Astrocyte (in vitro differentiated cells and primary cell): ENCODE data around the gene PTPRT. TPM values are rescaled to one million over a fixed set of nuclear protein-coding genes. Genes with fewer than 3 reads are reported as not detected.

Experiments used
- DNase-seq: peaks from one replicate; pipeline ENCODE4 v3.0.0-alpha.2; 2010; ENCODE audit warnings: low read depth
- FAIRE-seq: peaks from 2 replicates; lab custom pipeline; 2011; peaks lifted over from hg19 to GRCh38; lab: Jason Lieb, UNC
- H2AFZ ChIP-seq: 2 replicates; pipeline ENCODE4 v1.6.0; 2012; ENCODE audit warnings: low read depth, low read length, inconsistent platforms
- H3K27ac ChIP-seq: 2 replicates; pipeline ENCODE4 v1.5.1; 2011; ENCODE audit warnings: low read depth, low read length, inconsistent platforms
- H3K27me3 ChIP-seq: 2 replicates; pipeline ENCODE4 v1.6.0; 2011; ENCODE audit warnings: low read length, inconsistent platforms; ENCODE audit not compliant: insufficient read depth
- H3K36me3 ChIP-seq: 2 replicates; pipeline ENCODE4 v1.5.1; 2011; ENCODE audit warnings: low read length, inconsistent platforms; ENCODE audit not compliant: insufficient read depth
- H3K4me1 ChIP-seq: 2 replicates; pipeline ENCODE4 v1.5.1; 2011; ENCODE audit warnings: low read length, inconsistent platforms; ENCODE audit not compliant: insufficient read depth
- H3K4me2 ChIP-seq: 2 replicates; pipeline ENCODE4 v1.6.0; 2012; ENCODE audit warnings: low read length, inconsistent platforms
- H3K4me3 ChIP-seq: 2 replicates; pipeline ENCODE4 v1.5.1; 2011; ENCODE audit warnings: low read depth, mild to moderate bottlenecking, low read length, inconsistent platforms; ENCODE audit not compliant: insufficient read depth
- H3K79me2 ChIP-seq: 2 replicates; pipeline ENCODE4 v1.6.0; 2012; ENCODE audit warnings: mild to moderate bottlenecking, low read length, inconsistent platforms; ENCODE audit not compliant: insufficient read depth
- H3K9ac ChIP-seq: 2 replicates; pipeline ENCODE4 v1.6.0; 2012; ENCODE audit warnings: mild to moderate bottlenecking, low read length, inconsistent platforms
- H3K9me3 ChIP-seq: 2 replicates; pipeline ENCODE4 v1.5.1; 2012; ENCODE audit warnings: low read depth, mild to moderate bottlenecking, low read length, inconsistent platforms; ENCODE audit not compliant: insufficient read depth
- H4K20me1 ChIP-seq: 2 replicates; pipeline ENCODE4 v1.6.0; 2012; ENCODE audit warnings: low read length, inconsistent platforms; ENCODE audit not compliant: insufficient read depth
- H3K27ac Mint-ChIP-seq: one replicate; pipeline ENCODE4 v1.8.0; 2021; ENCODE audit warnings: mild to moderate bottlenecking, mixed read lengths; ENCODE audit not compliant: unreplicated experiment
- H3K27me3 Mint-ChIP-seq: one replicate; pipeline ENCODE4 v1.8.0; 2021; ENCODE audit warnings: low read depth, mixed read lengths; ENCODE audit not compliant: unreplicated experiment
- H3K36me3 Mint-ChIP-seq: one replicate; pipeline ENCODE4 v1.8.0; 2021; ENCODE audit warnings: low read depth, mixed read lengths; ENCODE audit not compliant: unreplicated experiment
- H3K4me1 Mint-ChIP-seq: one replicate; pipeline ENCODE4 v1.8.0; 2021; ENCODE audit warnings: low read depth, mixed read lengths; ENCODE audit not compliant: unreplicated experiment
- H3K4me3 Mint-ChIP-seq: one replicate; pipeline ENCODE4 v1.8.0; 2021; ENCODE audit warnings: mild to moderate bottlenecking, moderate library complexity, mixed read lengths; ENCODE audit not compliant: unreplicated experiment
- H3K9me3 Mint-ChIP-seq: one replicate; pipeline ENCODE4 v1.8.0; 2021; ENCODE audit warnings: mild to moderate bottlenecking, mixed read lengths; ENCODE audit not compliant: unreplicated experiment
- CTCF ChIP-seq: IDR thresholded peaks from 2 replicates; pipeline ENCODE4 v1.5.1; 2011; ENCODE audit warnings: low read depth, mild to moderate bottlenecking, inconsistent platforms, low read length, moderate library complexity; ENCODE audit not compliant: insufficient read depth
- EZH2 ChIP-seq: IDR thresholded peaks from 2 replicates; pipeline ENCODE4 v1.6.1; 2012; ENCODE audit warnings: mild to moderate bottlenecking, low read length, inconsistent platforms; ENCODE audit not compliant: insufficient read depth
- total RNA-seq: library from RNA; stranded (reverse); gene quantifications from 2 replicates; pipeline ENCODE4 v1.2.1, GENCODE V29; 2021

PTPRT gene
- total RNA-seq, 1 donor from 2014 or later = 0.25 TPM

- no peak for TF ChIP-seq EZH2
- TF ChIP-seq CTCF = no peak
- Mint-ChIP-seq H3K27ac (no peak overlapping the region), H3K4me3 (no peak overlapping the region), H3K9me3 (peaks cover 6% of the 10 kb centered on the region), H3K27me3 (no peaks in the 10 kb centered on the region), H3K4me1 (no peaks in the 10 kb centered on the region), H3K36me3 (no peaks in the 10 kb centered on the region)
- H3K36me3 ChIP-seq = no peaks in the 10 kb centered on the region
- FAIRE-seq (no peak), DNase-seq (no peak)
- no peaks in the 10 kb centered on the region for H3K27me3 ChIP-seq
- no peak overlapping the region for H3K4me3 ChIP-seq
- no peak overlapping the region for H3K4me2 ChIP-seq
- H4K20me1 ChIP-seq = no peaks in the 10 kb centered on the region
- peaks cover under 1% of the 10 kb centered on the region for H3K9me3 ChIP-seq
- H3K4me1 ChIP-seq = no peaks in the 10 kb centered on the region
- no peak overlapping the region for H3K27ac ChIP-seq
- H3K79me2 ChIP-seq = no peaks in the 10 kb centered on the region
- H3K9ac ChIP-seq = no peak overlapping the region
- H2AFZ ChIP-seq = no peak overlapping the region
These were observed 37.8 kb downstream of the PTPRT start for GRCh38 chr20:43151901-43152300.

DNA sequence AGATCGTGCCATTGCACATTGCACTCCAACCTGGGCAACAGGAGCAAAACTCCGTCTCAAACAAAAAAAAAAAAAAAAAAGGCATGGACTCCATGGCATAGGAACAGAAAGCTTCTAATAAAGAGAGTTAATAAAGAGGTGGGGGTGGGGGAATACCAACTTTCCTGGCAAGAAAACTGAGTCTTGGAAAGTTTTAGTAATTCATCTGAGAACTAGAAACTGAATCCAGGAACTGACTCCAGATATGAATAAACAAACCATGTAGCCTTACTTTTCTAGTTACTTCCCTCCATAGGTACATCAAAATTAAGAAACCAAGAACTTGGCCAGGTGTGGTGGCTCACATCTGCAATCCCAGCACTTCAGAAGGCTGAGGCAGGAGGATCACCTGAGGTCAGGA is 38.5 kb downstream of the PTPRT start:
- H3K9ac ChIP-seq = no peak overlapping the region
- no peak for FAIRE-seq
- no peaks in the 10 kb centered on the region for H3K27me3 Mint-ChIP-seq

More for the DNA sequence above, 38.5 kb downstream of the PTPRT start:
- no peak overlapping the region for H3K27ac ChIP-seq
- no peak overlapping the region for H3K4me3 Mint-ChIP-seq
- no peak overlapping the region for H3K4me2 ChIP-seq
- H3K4me3 ChIP-seq = no peak overlapping the region
- no peaks in the 10 kb centered on the region for H3K36me3 ChIP-seq
- H3K27me3 ChIP-seq = no peaks in the 10 kb centered on the region
- H3K4me1 Mint-ChIP-seq = no peaks in the 10 kb centered on the region
- H3K27ac Mint-ChIP-seq = no peak overlapping the region
- no peaks in the 10 kb centered on the region for H3K36me3 Mint-ChIP-seq
- H3K79me2 ChIP-seq = no peaks in the 10 kb centered on the region
- no peaks in the 10 kb centered on the region for H4K20me1 ChIP-seq
- no peaks in the 10 kb centered on the region for H3K4me1 ChIP-seq
- H2AFZ ChIP-seq = no peak overlapping the region
- peaks cover 3% of the 10 kb centered on the region for H3K9me3 ChIP-seq
- DNase-seq = no peak
- peaks cover 3% of the 10 kb centered on the region for H3K9me3 Mint-ChIP-seq
- TF ChIP-seq EZH2 (no peak), CTCF (no peak)
